Testis (tissue), 2 donors: ENCODE data around the gene AGAP1.

ENCODE experiments used
- CTCF ChIP-seq, 3 experiments: fragments of 450-650 bp in 2 of 3; fragments of 200-600 bp in 1 of 3; sonication (generic) in 1 of 3; IDR thresholded peaks; one replicate each; pipeline ENCODE4 v1.5.1; 2016 to 2019; ENCODE audit warnings: antibody characterized with exemption in 3 of 3, mild to moderate bottlenecking in 2 of 3, moderate library complexity in 1 of 3
- POLR2A ChIP-seq: fragments of 450-650 bp; IDR thresholded peaks from one replicate; pipeline ENCODE4 v1.6.1; 2017; ENCODE audit warnings: antibody characterized with exemption, mild to moderate bottlenecking, moderate library complexity

GRCh38 chr2:236112466-236112865, 618.6 kb downstream of the AGAP1 start:
- TF ChIP-seq CTCF (IDR thresholded peaks at IDR 0.05) (no peak), POLR2A (no peak)
